SU-DHL-6 (cell line): ENCODE measurements around the gene MBD3.

Source experiments
- EZH2phosphoT487 ChIP-seq: fragments of 200-600 bp; sonication (generic), shearing (Covaris generic); conservative IDR thresholded peaks from 2 replicates; pipeline ENCODE4 v1.6.1; 2018; ENCODE audit warnings: mild to moderate bottlenecking, antibody characterized with exemption, low read length, moderate library complexity, mixed read lengths
- TF ChIP-seq, protein P1 (sequence below): fragments of 200-600 bp; sonication (generic); IDR thresholded peaks from one replicate; pipeline ENCODE4 v1.5.1; 2017; ENCODE audit warnings: antibody characterized with exemption, mild to moderate bottlenecking, low read length, moderate library complexity; ENCODE audit not compliant: insufficient read depth, poor library complexity, severe bottlenecking

DNA sequence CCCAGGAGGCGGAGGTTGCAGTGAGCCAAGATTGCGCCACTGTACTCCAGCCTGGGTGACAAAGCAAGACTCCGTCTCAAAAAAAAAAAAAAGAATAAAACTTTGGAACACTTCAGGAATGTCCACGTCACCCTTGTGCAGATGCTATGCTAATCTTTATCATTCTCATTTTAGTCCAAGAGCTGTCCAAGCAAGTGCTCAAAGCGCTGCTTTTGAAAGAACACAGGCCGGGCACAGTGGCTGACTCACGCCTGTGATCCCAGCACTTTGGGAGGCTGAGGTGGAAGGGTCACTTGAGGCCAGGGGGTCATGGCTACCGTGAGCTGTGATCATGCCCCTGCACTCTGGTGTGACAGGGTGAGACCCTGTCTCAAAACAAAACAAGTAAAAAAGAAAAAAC lies 23.7 kb upstream of the MBD3 start:
- TF ChIP-seq, protein P1, sequence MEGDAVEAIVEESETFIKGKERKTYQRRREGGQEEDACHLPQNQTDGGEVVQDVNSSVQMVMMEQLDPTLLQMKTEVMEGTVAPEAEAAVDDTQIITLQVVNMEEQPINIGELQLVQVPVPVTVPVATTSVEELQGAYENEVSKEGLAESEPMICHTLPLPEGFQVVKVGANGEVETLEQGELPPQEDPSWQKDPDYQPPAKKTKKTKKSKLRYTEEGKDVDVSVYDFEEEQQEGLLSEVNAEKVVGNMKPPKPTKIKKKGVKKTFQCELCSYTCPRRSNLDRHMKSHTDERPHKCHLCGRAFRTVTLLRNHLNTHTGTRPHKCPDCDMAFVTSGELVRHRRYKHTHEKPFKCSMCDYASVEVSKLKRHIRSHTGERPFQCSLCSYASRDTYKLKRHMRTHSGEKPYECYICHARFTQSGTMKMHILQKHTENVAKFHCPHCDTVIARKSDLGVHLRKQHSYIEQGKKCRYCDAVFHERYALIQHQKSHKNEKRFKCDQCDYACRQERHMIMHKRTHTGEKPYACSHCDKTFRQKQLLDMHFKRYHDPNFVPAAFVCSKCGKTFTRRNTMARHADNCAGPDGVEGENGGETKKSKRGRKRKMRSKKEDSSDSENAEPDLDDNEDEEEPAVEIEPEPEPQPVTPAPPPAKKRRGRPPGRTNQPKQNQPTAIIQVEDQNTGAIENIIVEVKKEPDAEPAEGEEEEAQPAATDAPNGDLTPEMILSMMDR, result no peak
- no peak for TF ChIP-seq EZH2phosphoT487
